T follicular helper cell (primary cell): ENCODE results near the gene ZIC2.

Experiments
- DNase-seq: peaks from one replicate; pipeline ENCODE4 v3.0.0-alpha.2; 2020; ENCODE audit warnings: low read depth

ZIC2 gene

GRCh38 chr13:99959540-99960230 lies 21.9 kb upstream of the ZIC2 start:
- no peak for DNase-seq

DNA sequence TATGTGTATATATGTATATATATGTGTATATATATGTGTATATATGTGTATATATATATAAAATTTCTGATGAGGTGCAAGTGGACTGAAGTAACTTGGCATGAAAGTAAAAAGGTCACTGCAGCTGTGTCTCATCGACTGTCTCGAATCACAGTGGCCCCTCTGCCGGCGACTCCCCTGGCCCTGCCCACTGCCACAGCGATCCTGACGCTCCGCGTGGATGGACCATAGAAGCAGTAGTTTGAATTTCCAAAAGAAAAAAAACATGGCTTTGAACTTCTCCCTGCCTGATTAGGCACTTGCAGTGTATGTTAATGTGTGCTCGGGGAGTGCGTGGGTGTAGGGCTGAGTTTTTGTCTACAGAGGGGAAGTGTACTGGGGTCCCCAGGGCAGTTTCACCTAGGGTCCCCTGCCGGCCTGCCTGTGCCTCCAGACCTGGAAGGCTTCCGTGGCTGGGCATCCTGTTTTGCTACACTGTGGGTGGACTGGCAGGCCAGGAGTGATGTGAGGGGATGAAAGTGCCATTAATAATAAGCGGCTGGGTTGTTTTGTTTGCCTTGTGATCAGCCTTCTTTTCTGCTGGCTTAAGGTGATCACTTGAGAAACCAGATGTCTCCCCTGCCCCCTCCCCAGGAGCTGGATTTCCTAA lies 20.8 kb upstream of the ZIC2 start:
- DNase-seq, result no peak

- DNase-seq, result no peak
These were observed 19.9 kb upstream of the ZIC2 start for GRCh38 chr13:99961636-99962035.

DNA sequence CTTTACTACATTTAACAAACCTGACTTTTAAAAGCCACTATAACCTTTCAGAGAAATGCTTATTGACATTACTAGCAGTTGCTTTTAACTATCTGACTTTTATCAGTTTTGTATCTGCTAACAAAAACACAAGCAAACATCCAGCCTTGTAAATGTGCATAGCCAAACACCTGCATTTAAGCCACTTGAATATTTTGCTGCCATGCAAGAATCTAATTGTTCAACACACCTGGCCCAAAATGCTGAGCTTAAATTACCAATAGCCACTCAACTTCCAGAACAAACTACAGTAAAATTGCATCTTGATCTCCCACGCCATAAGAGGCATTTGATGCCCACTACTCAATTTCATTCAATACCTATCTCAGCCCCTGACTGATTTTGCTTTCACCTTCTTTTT lies 19.3 kb upstream of the ZIC2 start:
- no peak for DNase-seq

DNA sequence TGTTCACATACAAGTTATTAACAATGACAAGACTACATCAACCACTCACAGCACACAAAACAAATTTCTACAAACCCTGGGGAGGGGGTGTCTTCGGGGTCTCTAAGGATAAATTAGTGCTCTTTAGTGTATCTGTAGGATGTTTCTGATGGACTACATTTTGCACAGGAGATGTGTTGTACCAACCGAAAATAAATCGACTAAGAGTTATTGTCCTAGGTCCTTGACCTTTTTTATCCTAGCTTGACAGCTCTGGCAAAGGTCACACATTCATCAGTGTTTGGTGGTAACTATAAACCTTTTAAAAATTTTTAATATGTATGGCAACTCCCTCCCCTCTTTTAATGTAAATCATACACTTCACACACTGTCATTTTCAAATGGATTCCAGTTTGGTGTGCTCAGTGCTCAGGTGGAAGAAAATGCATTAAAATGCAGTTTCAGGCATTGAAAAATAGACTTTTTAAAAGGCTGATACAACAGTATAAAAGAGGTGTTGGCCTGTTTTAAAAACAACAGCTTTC lies 17.7 kb upstream of the ZIC2 start:
- DNase-seq, result no peak

DNA sequence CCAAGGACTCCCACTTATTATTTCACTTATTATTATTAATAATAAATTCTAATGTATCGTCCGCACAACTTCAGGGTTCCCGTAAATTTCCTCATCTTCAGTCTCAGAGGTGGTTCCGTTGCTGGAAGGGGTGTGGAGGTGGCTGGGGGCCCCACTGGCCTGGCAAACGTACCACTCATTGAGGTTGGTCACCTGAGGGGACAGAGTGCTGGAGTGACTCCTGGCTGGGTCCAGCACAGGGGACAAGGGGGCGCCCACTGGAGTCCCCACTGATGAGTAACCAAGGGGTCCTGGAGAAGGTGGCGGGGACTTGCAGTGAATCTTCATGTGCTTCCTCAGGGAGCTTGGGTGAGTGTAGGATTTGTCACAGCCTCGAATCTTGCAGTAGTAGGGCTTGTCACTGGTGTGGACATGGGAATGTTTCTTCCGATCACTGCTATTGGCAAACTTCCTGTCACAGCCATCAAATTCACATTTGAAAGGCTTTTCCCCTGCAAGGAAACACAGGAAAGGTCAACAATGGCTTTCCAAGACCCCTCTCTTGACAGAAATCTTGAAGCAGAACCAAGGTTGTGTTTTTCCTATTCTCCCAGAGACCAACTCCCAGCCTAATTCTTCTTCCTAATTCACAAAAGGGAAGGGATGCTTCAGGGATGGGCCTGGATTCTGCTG lies 16.1 kb upstream of the ZIC2 start:
- no peak for DNase-seq

DNA sequence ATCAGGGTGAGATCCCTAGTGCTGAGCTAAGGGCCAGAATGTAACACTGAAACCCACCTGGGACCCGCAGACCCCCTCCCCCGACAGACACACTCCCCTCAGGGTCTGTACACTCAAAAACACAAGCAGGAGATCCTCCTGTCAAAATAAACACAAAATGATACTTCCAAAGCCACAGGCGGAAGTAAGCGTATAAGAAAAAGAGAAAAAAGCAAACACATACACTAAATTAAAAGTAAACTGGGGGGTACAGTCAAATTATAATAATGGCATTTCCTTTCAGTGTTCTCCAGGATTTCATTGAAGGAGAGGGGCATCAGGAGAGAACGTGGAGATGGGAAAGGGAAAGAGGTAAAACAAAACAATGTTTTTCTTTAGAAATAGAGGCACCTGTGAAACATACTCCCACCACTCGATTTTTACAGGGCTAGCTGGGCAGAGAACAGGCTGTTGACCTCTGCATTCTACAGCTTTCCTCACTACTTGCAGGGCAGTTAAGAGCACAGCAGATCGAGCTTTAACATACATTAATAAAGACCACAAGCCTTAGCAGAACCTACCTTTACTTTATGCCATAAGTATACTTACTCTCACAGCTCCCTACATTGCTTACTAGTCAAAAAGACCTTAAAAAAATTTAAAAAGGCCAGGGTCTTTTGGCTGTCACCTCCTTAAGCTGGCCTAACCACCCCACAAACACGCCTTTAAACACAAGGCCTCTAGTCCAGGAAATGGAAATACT lies 15.3 kb upstream of the ZIC2 start:
- DNase-seq, result no peak

DNA sequence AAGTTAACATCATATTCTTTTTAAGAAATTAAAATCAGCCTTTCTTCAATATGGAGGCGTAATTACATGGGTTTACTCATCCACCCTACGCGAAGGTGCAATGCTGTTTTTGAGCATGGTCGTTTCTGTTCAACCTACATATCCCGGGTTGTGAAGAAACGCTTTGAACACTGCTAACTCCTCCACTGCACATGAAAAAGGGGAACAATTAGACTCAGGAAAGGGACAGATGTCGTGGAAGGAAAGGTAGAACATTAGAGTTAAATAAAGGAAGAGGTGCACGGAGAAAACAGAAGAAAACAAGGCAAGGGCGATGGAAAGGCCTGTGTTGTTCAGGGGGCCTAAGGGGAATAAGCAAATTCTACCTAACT lies 14.1 kb upstream of the ZIC2 start:
- DNase-seq, result no peak

DNA sequence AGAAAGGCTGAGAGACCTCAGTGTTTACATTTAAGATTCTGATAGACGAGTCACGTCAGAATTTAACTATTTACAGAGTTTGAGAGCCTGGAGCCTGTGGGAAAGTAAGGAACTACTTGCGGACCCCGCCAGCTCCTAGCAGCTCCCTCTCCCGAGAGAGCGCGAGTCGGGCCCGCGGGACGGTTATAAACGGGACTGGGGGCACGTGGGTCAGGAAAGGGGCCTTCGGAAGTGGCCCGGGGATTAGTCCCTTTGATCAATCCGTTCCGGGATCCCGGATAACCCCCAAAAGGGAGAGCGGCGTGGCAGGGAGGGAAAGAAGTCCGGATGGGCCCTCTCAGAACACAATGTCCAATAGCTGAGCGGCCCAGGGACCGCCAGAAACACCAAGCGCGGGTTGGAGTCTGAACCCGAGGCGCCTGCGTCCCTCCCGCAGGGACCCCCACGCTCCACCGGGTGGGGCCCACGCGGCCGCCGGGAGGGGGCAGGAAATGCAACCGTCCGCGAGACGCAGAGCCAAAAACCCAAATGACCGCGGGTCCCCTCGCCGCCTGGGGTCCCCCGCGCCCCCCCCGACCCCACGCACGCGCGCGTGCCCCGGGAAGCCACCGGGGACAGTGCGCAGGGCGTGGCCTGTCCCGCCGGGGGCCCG lies 13.6 kb upstream of the ZIC2 start:
- DNase-seq, result no peak

GRCh38 chr13:99968521-99969452 lies 12.8 kb upstream of the ZIC2 start:
- DNase-seq, result no peak

DNA sequence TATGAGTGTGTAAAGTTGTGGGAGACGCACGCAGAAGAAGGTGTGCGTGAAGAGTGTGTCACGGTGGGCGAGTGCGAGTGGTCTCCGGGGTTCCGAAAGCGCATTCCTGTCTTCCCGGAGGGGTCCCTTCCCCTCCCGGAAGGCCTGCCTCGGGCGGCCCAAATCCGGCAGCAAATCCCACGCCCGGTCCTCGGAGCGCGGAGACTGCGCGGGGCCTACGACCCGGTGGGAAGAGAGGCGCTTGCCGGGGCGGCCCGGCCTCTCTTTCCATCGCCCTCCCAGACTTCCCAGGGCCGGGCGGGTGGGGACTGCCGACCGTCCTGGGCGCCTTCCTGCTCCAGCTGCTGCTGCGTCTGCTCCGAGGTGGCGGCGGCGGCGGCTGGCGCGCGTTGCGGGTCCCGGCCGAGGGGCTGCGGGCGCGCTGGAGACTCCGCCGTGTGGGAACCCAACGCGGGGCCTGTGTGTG lies 12.1 kb upstream of the ZIC2 start:
- DNase-seq, result no peak

- DNase-seq, result no peak
These were observed 11.5 kb upstream of the ZIC2 start for GRCh38 chr13:99969919-99970650.

DNA sequence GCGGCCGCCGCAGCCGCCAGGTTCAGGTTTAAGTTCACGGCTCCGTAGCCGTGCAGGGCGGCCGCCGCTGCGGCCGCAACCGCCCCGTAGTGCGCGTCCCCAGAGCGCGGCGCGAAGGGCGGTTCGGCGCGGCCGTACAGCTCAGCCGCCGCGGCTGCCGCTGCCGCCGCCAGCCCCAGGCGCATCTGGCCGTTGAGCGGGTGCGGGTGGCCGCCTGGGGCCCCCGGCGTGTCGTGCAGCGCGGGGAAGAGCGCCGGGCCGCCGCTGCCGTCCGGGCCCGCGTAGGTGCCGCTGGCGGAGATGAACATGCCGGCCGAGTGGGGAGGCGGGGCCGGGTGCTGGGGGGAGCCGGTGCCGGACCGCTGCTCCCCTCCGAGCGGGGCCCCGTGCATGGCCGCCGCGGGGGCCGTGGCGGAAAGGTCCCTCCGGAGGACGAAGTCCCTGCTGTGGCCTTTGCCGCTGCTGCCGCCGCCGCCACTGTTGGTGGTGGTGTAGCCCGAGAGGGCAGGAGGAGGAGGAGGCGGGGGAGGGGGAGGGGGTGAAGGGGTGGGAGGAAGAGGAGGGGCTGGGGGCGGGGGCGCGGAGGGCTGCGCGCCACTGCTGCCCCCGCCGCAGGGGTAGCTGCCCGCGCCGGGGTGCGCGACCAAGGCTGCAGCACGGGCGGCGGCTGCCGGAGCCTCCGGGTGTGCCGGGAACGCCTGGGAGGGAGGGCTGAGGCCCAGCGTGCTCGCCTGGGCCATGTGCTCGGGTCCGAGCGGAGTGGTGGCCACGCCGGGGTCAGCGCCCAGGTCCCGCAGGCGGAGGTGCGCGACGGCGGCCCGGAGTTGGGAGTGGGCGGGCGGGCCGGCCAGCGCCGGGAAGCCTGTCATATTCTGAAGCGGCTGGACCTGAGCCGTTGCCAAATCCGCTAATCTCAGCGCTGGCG lies 10.7 kb upstream of the ZIC2 start:
- no peak for DNase-seq

DNA sequence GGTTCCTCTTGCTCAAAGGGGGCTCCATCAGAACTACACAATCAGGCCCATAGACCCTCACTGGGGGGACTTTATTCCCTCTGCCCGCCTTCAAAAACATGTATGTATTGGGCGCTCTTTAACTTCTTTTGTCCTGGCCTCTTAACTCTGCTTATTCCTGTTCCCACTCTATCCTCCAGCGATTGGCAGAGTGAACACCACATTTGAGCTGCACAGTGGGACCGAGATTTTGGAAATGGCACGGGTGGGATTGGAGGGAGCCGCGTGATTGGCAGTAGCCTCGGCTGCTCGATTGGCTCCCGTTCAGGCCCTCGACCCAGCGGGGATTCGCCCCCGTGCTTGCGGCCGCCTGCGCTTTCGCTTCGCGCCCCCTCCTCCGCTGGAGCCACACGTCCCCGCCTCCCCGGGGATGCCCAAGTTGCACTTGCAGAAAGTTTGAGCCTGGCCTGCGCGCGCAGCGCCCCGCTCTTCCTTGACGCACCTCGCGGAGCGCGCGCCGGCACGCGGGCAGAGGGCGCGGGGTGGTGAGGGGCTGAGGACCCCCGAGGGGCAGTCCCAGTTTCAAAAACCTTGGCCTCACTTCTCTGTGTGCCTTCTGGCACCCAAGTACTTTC lies 9.9 kb upstream of the ZIC2 start, which contains the start of gene ZIC5:
Gene ZIC5, minus strand, starts transcription at position 192 of the 614 bp plus-strand sequence. Its CDS starts 164 bp downstream, at position 28.
- DNase-seq, result no peak

DNA sequence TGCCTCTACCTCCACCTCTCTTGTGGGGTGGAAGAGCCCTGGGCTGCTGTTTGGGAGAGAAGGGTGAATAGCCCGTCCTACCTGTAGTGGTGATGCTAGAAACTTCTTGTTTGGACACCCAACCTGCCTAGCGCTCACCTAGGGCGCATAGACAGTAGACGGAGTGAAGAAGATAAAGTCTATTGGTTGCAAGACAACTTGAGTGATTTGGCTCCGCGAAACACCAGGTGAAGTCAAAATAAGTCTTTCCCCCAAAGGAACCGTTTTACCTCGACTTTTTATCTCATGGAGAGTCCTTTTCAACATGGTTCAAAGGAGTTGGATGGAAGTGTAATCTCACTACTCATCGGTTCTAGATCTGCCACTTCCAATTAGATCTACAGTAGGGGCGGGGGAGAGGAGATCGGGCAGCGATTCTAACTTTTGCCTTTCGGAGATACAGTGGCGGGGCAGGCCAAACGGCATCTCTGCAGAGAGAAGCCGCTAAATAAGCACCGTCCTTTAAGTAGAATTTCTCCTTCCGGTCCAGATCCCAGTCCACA lies 9.3 kb upstream of the ZIC2 start:
- DNase-seq, result no peak

DNA sequence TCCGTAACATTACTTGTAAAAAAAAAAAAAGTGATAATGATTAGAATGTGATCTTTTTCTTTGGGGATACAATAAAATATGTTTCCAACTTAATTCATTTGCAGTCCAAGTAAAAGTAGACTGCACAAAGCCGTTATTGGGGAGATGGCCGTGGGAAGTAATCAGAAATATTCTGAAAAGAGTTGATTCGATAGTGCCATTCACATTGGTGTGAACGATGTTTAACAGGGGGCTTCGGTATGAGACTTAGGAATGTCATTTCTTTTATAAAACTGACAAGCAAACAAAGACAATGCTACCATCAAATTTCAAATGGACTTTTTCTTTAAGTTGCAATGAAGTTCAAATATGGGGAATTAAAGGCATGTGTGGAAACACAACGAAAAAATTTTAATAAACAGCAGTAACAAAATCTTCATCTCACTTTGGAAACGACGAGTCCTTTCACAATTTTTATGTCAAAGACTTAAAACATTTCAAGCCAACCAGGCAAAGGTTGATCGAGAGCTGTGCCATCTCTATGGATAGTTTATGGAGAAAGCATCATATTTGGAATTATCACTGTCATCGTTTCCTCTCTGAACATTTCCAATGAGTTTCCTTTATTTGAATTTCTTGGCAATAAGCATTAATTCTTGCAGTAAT lies 8.3 kb upstream of the ZIC2 start:
- no peak for DNase-seq

DNA sequence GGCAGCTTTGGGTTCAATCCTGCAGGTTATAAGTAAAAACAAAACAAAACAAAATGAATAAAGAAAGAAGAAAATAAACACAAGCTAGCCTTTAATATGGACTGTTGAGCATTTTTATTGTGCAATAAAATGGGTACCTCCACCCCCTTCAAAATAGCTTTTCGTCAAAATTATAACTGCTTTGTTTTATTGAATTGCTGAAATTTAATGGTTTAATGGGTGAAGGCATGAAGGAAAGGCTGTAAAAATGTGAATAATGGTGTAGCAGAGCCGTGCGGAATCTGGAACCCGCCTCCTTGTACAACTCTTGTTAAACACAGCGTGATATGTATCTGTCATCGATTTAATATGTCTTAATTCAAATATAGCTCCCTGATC lies 7.8 kb upstream of the ZIC2 start:
- DNase-seq, result no peak
